KBM-7 (cell line): ENCODE results near the gene ADGRE3.
A peak's percentile ranks its signal among the peaks of the same experiment; 100 is the strongest.
"Not testable (repeated sequence)": the region's sequence is repeated elsewhere in the genome, so short reads cannot be mapped to it uniquely, and the experiment has no call there.

ENCODE experiments used
- DNase-seq: peaks from one replicate; pipeline ENCODE4 v3.0.0-alpha.2; 2015
- in situ Hi-C: fragments of 300-500 bp; cut with MboI; formaldehyde crosslinking; loops from 2 replicates; pipeline ENCODE4 v1.14.3; 2020; ENCODE audit warnings: low sequenced_read_pairs, low pct_unique_long_range_greater_than_20kb, mixed read lengths

Gene ADGRE3

DNA sequence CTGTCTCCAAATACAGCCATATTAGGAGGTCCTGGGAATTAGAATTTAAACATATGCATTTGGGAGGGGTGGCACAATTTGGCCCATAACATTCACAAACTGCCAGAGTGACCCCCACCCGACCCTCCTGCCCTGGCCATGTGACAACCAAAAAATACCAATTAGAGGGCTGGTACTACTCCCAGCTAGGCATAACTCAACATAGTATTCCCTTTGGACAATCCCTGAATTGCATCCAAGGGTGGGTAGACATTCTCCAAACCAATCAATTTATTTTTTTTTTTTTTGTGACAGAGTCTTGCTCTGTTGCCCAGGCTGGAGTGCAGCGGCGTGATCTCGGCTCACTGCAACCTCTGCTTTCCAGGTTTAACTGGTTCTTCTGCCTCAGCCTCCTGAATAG lies 62.0 kb downstream of the ADGRE3 start:
- DNase-seq, result no peak
- in situ Hi-C loops, result no loop called here

DNA sequence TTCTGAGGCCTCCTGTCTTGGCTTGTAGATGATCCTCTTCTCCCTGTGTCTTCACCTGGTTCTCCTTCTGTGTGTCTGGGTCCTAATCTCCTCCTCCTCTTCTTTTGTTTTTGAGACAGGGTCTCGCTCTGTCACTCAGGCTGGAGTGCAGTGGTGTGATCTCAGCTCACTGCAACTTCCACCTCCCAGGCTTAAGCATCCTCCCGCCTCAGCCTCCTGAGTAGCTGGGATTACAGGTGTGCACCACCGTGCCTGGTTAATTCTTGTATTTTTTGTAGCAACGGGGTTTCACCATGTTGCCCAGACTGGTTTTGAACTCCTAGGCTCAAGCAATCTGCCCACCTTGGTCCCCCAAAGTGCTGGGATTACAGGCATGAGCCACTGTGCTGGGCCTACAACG lies 62.4 kb downstream of the ADGRE3 start:
- in situ Hi-C loops, DNase-seq: not testable (repeated sequence)

DNA sequence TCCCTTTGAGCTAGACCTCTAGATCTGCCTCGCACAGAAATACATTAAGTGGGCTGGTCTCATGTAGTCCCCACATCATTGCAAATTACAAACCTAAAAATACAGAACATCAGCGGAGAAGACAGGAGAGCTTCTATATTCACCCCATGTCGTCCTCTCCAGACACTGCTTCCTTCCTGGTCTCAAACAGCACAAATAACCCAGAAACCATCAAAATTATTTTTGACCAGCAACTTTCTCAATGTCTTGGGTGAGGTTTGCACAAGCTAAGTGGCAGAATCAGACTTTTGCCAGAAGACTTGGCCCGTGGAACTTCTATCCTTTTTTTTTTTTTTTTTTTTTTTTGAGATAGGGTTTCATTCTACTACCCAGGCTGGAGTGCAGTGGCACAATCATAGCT lies 63.6 kb downstream of the ADGRE3 start:
- in situ Hi-C loops, result no loop called here
- DNase-seq, result no peak

DNA sequence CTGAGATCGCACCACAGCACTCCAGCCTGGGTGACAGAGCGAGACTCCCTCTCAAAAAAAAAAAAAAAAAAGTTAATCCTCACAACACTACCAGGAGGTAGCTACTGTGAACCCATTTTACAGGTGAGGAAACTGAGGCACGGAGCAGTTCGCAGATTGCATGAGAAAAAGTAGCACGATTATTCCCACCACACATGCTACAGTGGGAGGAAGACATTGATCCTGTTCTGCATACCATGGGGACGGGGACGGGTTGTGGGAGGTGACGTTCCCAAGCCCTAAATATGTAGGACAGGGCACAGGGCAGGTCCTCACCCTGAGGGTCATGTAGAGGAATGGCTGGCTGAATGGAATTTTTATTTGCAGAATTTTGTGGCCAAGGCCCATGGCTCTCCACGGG lies 68.0 kb downstream of the ADGRE3 start:
- in situ Hi-C loops, result no loop called here
- DNase-seq, result no peak

DNA sequence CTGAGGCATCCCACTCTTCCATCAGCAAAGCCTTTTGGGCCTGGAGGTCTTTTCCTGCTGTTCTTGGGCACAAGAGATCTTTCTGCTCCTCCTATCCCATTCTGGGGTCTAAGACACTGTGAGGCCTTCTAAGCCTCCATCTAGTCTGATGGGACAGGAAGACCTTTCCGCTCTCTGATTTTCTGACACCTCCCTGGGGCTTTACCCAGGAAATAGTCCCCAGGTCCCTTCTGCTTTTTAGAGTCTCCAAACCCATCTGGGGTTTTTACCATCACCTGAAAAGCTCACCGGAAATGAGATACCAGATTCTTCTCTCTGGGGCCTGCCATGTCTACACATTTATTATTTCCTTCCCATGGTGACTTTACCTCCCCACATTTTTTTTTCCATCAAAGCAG lies 70.7 kb downstream of the ADGRE3 start:
- in situ Hi-C loops, result no loop called here
- peak; percentile 35 for DNase-seq

DNA sequence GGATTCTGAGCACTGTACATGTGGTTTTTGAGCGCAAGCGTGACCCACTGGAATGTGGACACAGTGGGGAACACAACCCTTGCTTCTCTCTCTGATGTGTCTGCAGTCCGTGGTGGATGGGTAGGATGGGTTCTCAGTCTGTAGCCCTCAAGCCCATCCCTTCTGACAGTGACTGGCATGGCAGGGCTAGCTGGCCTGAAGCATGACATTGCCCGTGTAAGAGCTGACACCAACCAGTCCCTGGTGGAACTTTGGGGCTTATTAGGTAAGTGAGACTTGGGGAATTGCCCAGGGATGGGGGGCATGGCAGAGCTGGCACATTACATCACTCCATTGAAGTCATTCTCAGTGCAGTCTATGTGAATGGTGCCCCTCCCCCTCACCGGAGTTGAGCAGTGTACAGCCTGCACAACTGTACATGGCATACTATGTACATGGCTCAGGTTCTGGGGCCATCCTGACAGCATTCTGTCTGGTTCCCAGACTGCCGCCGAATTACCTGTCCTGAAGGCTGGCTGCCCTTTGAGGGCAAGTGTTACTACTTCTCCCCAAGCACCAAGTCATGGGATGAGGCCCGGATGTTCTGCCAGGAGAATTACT lies 75.0 kb downstream of the ADGRE3 start:
- in situ Hi-C loops, result no loop called here
- no peak for DNase-seq

DNA sequence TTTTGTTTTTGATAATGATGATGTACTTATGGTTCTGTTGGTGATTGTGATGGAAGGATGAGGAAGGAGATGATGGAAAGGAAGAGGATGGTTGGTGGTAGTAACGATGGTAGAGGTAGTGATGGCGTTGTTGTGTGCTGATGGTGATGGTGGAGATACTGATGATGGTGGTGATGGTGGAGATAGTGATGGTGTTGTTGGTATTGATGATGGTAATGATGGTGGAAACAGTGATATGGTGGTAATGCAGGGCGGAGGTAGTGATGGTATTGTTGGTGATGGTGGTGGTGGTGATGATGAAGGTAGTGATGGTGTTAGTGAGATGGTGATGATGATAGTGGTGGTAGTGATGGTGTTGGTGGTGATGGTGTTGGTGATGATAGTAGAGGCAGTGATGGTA lies 79.1 kb downstream of the ADGRE3 start:
- DNase-seq, result no peak
- in situ Hi-C loops, result no loop called here

DNA sequence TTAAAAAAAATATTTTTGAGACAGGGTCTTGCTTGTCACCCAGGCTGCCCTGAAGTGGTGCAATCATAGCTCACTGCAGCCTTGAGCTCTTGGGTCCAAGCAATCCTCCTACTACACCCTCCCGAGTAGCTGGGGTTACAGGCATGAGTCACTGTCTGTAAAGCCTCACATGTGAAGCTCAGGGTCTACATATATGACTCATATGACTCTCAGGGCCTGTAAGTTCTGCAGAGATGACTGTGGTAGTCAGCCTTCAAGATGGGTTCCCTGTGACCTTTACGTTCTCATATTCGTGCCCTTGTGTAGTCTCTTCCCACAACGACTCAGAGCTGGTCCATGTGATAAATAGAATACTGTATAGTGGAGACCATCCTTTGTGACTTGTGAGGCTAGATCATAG lies 85.2 kb downstream of the ADGRE3 start:
- in situ Hi-C loops, DNase-seq: not testable (repeated sequence)

DNA sequence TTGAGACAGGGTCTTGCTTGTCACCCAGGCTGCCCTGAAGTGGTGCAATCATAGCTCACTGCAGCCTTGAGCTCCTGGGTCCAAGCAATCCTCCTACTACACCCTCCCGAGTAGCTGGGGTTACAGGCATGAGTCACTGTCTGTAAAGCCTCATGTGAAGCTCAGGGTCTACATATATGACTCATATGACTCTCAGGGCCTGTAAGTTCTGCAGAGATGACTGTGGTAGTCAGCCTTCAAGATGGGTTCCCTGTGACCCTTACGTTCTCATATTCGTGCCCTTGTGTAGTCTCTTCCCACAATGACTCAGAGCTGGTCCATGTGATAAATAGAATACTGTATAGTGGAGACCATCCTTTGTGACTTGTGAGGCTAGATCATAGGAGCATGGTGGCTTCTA lies 89.5 kb downstream of the ADGRE3 start:
- in situ Hi-C loops, DNase-seq: not testable (repeated sequence)

DNA sequence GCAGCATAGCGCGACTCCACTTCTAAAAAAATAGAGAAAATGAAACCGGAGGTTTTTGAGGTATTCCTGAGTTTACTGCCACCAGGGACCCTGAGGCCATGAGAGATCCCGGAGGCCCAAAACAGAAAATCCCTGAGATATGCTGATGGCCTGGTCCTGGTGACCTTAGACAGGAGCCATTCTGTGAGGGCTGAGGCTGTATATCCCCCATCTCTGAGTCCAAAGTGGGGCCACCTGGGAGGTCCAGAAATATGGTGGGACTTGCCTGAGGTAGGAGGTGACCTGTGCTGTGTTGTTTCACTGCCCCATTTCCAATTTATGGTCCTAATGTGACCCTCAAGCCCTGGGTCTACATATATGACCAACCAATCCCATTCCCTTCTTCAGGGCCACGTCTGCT lies 90.3 kb downstream of the ADGRE3 start:
- in situ Hi-C loops, result not testable (repeated sequence)

DNA sequence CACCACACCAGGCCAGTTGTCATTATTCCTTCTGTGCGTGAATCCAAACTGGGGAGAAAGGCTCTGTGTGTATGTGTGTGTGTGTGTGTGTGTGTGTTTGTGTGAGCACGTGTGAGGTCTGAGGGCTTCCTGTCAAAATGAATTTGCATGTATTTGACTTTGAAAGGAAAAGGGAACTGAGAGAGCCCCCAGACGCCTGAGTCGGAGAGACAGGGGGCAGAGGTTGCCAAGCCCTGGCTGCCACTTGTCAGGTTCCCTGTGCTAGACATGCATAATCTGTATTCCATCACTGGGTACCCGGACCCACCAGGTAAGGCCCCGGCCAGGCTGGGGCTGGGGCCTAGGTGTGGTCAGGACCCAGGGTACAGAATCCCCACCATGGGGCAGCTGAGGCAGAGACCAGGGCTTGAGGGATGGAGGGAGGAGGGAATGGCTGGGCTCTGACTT lies 91.7 kb downstream of the ADGRE3 start, which contains the start of gene CLEC17A:
Gene CLEC17A (plus strand): TSS at position 191 of the 447 bp plus-strand sequence. CDS start 77 bp downstream, at position 268.
- DNase-seq, result no peak

More for the DNA sequence above, 90.3 kb downstream of the ADGRE3 start:
- DNase-seq, result not testable (repeated sequence)

DNA sequence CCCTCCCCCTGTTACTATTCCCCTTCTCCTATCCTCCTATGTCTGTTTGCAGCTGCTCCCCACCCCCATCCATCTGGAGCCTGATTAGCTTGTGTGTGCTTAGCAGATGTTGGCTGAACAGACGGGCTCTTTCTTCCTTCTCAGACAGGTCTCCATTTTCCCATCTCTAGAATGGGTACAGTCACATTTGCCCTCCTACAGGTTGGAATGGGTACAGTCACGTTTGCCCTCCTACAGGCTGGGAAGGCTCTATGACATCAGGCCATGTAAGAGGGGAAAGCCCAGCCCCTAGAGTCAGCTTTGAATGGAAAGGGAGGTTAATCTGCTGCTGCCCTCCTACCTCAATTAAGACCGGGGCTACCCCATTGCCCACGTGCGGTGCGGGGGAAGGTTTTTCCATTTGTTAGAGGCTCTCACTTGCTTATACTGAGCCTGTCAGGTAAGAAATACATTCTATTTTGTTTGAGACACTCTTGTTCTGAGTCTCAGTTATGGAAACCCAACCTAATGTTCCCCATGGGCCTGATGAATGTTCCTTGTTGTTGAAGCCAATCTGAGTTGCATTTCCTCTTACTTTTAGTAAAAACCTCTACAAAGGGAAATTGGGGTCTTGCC lies 93.9 kb downstream of the ADGRE3 start:
- DNase-seq, result no peak
- in situ Hi-C loops, result no loop called here

More for the DNA sequence above, 91.7 kb downstream of the ADGRE3 start, which contains the start of gene CLEC17A:
- in situ Hi-C loops, result no loop called here

DNA sequence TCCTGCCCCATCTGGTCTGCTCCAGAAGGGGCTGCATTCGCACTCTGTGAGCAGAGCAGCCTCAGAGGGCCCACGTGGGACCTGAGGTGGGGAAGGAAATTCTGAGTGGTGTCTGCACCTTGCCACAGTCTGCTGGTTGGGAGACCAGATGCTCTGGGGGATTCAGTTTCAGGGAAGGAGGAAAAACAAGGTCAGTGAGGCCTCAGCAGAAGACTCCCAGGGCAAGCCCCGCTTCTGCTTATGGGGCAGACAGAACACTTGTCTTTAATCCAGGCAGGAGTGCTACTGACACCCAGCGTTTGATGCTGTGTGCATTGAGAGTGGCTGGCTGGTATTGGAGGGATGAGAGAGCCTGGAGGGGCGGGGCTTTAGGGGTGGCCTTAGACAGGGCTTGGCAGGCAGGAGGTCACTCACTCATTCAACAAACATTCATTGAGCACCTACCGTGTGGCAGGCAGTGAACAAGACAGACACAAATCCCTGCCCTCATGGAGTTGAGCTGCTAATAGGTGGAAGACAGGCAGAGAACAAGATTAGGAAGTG lies 96.7 kb downstream of the ADGRE3 start:
- in situ Hi-C loops, result loop anchor here (10.0 kb wide), 1 partner anchor 107 kb away; no protein-coding TSS in a partner anchor
- DNase-seq, result no peak

DNA sequence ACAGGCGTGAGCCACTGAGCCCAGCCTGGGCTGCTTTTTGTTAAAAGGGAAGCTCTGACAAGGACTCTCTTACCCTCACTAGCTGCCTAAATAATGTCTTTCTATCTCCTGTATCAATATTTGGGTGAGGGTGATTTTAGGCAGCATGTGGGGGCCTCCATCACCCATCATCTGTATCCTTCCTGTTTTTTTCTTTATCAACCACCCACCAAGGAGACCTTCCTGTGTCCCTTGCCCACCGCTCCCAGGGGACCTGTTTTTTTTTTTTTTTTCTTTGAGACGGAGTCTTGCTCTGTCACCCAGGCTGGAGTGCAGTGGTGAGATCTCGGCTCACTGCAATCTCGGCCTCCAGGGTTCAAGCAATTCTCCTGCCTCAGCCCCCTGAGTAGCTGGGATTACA lies 97.4 kb downstream of the ADGRE3 start:
- in situ Hi-C loops, result loop anchor here (10.0 kb wide), 1 partner anchor 108 kb away; no protein-coding TSS in a partner anchor
- DNase-seq, result no peak

DNA sequence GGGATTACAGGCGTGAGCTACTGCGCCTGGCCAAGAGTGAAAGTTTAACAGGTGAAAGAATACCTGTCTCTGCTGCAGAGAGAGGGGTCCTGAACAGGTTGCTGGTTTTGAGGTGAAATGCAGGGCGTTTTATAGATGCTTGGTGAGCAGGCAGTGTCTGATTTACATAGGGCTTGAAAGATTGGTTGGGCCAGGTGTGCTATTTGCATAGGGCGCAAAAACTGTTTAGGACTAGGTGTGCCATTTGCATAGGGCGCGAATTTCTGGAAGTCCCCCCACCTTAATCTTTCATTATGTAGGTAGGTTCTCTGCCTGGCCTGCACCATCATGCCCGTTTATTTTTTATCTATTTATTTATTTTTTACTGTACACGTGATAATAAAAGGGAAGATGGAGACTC lies 98.3 kb downstream of the ADGRE3 start:
- DNase-seq, result no peak
- in situ Hi-C loops, result loop anchor here (10.0 kb wide), 1 partner anchor 108 kb away; no protein-coding TSS in a partner anchor

DNA sequence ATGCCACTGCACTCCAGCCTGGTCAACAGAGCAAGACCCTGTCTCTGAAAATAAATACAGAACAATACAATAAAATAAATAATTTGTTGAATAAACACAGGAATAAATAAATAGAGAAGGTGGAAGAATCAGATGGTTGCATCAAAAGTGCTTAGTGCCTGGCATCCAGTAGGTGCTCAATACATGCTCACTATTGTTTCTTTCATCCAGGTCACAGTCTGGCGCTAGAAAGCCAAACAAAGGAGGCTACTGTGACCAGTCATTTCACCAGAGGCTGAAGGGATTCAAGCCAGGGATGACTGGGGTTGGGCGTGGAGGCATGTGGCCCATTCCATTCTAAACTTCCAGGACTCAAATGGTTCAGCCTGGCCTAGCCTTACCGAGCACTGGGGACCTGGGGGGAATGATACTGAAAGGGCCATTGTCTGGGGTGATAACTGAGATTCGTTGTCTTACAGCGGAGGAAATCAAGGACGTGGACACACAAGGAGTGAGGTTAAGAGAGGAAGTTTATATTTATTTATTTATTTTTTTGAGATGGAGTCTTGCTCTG lies 99.1 kb downstream of the ADGRE3 start:
- no peak for DNase-seq
- in situ Hi-C loops, result loop anchor here (10.0 kb wide), 1 partner anchor 109 kb away; no protein-coding TSS in a partner anchor

DNA sequence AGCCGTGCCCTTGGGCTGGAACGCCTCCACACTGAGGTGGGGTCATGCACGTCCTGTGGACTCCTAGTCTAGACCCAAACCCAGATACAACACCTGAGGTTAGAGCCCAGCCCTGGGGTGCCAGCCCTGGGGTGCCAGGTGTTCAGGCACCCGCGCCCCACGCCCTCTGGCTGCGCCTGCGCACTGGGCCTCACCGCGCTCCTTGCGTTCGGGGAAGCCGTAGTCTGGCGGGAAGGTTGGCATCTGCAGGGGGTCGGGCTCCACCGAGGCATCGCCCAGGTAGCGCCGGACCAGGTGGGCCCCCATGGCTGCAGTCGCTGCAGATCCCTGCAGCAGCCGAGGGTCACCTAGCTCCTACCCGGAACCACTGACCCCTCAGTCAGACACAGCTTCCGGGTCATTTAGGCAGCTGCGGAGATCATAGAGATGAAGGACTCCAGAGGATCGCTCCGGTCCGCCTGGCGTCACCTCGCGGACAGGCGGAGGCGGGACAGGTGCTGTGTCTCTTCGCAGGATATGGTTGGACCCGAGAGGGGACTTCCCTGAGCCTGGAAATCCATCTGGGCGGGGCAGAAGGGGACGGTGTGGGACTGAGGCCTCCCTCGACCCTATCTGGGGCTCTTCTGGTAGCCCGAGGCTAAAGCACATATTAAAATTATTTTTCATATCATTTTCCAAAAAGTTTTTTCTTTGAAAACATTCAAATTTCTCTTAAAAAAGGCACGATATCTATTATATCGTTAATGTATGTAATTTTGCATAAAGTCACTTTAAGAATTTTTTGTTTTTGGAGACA lies 102.8 kb downstream of the ADGRE3 start, which contains the start of gene NDUFB7:
Gene NDUFB7 (minus strand): TSS at position 372 of the 796 bp plus-strand sequence. CDS start 66 bp downstream, at position 306.
- in situ Hi-C loops, result loop anchor here (10.0 kb wide), 1 partner anchor 113 kb away; no protein-coding TSS in a partner anchor
- peak; percentile 92 for DNase-seq

DNA sequence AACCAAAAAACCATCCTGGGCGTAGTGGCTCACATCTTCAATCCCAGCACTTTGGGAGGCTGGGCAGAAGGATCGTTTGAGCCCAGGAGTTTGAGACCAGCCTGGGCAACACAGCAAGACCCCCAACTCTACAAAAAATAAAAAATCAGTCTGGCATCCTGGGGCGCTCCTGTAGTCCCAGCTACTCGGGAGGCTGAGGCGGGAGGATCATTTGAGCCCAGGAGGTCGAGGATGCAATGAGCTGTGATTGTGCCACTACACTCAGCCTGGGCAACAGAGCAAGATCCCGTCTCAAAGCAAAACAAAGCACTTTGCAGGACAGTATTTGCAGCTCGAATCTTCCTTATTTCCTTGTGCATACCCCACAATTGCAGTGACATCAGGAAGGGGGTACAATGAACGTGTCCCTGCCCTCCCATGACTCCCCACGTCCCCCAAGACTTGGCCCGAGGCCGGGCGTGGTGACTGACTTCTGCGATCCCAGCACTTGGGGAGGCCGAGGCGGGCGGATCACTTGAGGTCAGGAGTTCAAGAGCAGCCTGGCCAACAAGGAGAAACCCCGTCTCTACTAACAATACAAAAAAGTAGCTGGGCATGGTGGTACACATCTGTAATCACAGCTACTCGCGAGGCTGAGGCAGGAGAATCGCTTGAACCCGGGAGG lies 103.6 kb downstream of the ADGRE3 start:
- in situ Hi-C loops, result loop anchor here (10.0 kb wide), 1 partner anchor 114 kb away; no protein-coding TSS in a partner anchor
- DNase-seq, result no peak
